OCI-LY1 (cell line): Measurements from ENCODE around the gene ST8SIA1.

Source experiments
- H2AFZ ChIP-seq: fragments of 200-600 bp; sonication (generic), shearing (Covaris generic); 2 replicates; pipeline ENCODE4 v1.6.0; 2014; ENCODE audit warnings: antibody characterized with exemption, mild to moderate bottlenecking, low read length
- H3F3A ChIP-seq: fragments of 200-600 bp; sonication (generic), shearing (Covaris generic); 2 replicates; pipeline ENCODE4 v1.6.0; 2014; ENCODE audit warnings: mild to moderate bottlenecking, antibody characterized with exemption, low read length, moderate library complexity; ENCODE audit not compliant: insufficient read depth
- H3K27ac ChIP-seq: fragments of 200-600 bp; sonication (generic); 2 replicates; pipeline ENCODE4 v1.5.1; 2014; ENCODE audit warnings: low read length, mixed run types, mild to moderate bottlenecking, low read depth; ENCODE audit not compliant: poor library complexity, severe bottlenecking
- H3K27me3 ChIP-seq: fragments of 200-600 bp; sonication (generic); 2 replicates; pipeline ENCODE4 v1.6.0; 2014; ENCODE audit warnings: antibody characterized with exemption, mild to moderate bottlenecking, low read length, moderate library complexity; ENCODE audit not compliant: insufficient read depth
- H3K36me3 ChIP-seq: fragments of 200-600 bp; sonication (generic); 2 replicates; pipeline ENCODE4 v1.6.1; 2014; ENCODE audit warnings: mild to moderate bottlenecking, antibody characterized with exemption, low read length, moderate library complexity, mixed read lengths; ENCODE audit not compliant: insufficient read depth
- H3K4me1 ChIP-seq: fragments of 200-600 bp; sonication (generic); 2 replicates; pipeline ENCODE4 v1.5.1; 2014; ENCODE audit warnings: mild to moderate bottlenecking, low read length, moderate library complexity; ENCODE audit not compliant: insufficient read depth, severe bottlenecking
- H3K4me2 ChIP-seq: fragments of 200-600 bp; sonication (generic), shearing (Covaris generic); 2 replicates; pipeline ENCODE4 v1.6.1; 2014; ENCODE audit warnings: low read length
- H3K4me3 ChIP-seq: fragments of 200-600 bp; sonication (generic); 2 replicates; pipeline ENCODE4 v1.5.1; 2014; ENCODE audit warnings: low read length, low read depth, mild to moderate bottlenecking, mixed read lengths; ENCODE audit not compliant: poor library complexity, severe bottlenecking
- H3K79me2 ChIP-seq: fragments of 200-600 bp; shearing (Covaris generic); 2 replicates; pipeline ENCODE4 v1.6.1; 2016; ENCODE audit warnings: mixed run types, low read length, mixed read lengths; ENCODE audit not compliant: insufficient read depth
- H3K9ac ChIP-seq: fragments of 200-600 bp; sonication (generic), shearing (Covaris generic); 2 replicates; pipeline ENCODE4 v1.6.1; 2014; ENCODE audit warnings: mild to moderate bottlenecking, low read length, mixed read lengths
- H3K9me2 ChIP-seq: fragments of 200-600 bp; sonication (generic), shearing (Covaris generic); 2 replicates; pipeline ENCODE4 v1.6.1; 2014; ENCODE audit warnings: low read depth, mild to moderate bottlenecking, low read length, mixed read lengths
- H3K9me3 ChIP-seq: fragments of 200-600 bp; shearing (Covaris generic); 2 replicates; pipeline ENCODE4 v1.6.1; 2014; ENCODE audit warnings: low read length, mixed read lengths
- H4K20me1 ChIP-seq: fragments of 200-600 bp; sonication (generic), shearing (Covaris generic); 2 replicates; pipeline ENCODE4 v1.6.0; 2016; ENCODE audit warnings: mild to moderate bottlenecking, low read length; ENCODE audit not compliant: insufficient read depth
- CTCF ChIP-seq: fragments of 200-600 bp; sonication (generic), shearing (Covaris generic); IDR thresholded peaks from 2 replicates; pipeline ENCODE4 v1.5.1; 2017; ENCODE audit warnings: mild to moderate bottlenecking, antibody characterized with exemption, low read length, moderate library complexity, mixed read lengths
- EZH2 ChIP-seq: fragments of 200-600 bp; sonication (generic), shearing (Covaris generic); IDR thresholded peaks from 2 replicates; pipeline ENCODE4 v1.8.0; 2017; ENCODE audit warnings: borderline replicate concordance, mixed run types, mild to moderate bottlenecking, antibody characterized with exemption, low read length, moderate library complexity, mixed read lengths

The ST8SIA1 gene

GRCh38 chr12:22256605-22257004, 77.9 kb downstream of the ST8SIA1 start:
- Histone ChIP-seq H2AFZ (no peak overlapping the region), H3K79me2 (no peaks in the 10 kb centered on the region), H3K27ac (no peak overlapping the region), H3K27me3 (no peaks in the 10 kb centered on the region), H4K20me1 (no peaks in the 10 kb centered on the region), H3K4me1 (no peaks in the 10 kb centered on the region), H3F3A (no peaks in the 10 kb centered on the region), H3K36me3 (no peaks in the 10 kb centered on the region), H3K4me3 (no peak overlapping the region), H3K9me2 (no peaks in the 10 kb centered on the region), H3K9me3 (no peaks in the 10 kb centered on the region), H3K9ac (no peak overlapping the region), H3K4me2 (no peak overlapping the region)
- no peak for TF ChIP-seq CTCF
- no peak for TF ChIP-seq EZH2

GRCh38 chr12:22256041-22256441, 78.5 kb downstream of the ST8SIA1 start:
- Histone ChIP-seq H3K36me3 (no peaks in the 10 kb centered on the region), H3K4me1 (no peaks in the 10 kb centered on the region), H3K9ac (no peak overlapping the region), H3K79me2 (no peaks in the 10 kb centered on the region), H3K27me3 (no peaks in the 10 kb centered on the region), H3K27ac (no peak overlapping the region), H4K20me1 (no peaks in the 10 kb centered on the region), H3K4me2 (no peak overlapping the region), H3K4me3 (no peak overlapping the region), H3K9me3 (no peaks in the 10 kb centered on the region), H3F3A (no peaks in the 10 kb centered on the region), H2AFZ (no peak overlapping the region), H3K9me2 (no peaks in the 10 kb centered on the region)
- TF ChIP-seq EZH2 (no peak), CTCF (no peak)

- H3K27ac ChIP-seq = no peak overlapping the region
- H3F3A ChIP-seq = no peaks in the 10 kb centered on the region
- no peaks in the 10 kb centered on the region for H4K20me1 ChIP-seq
- H3K4me3 ChIP-seq = no peak overlapping the region
- no peaks in the 10 kb centered on the region for H3K9me3 ChIP-seq
- no peaks in the 10 kb centered on the region for H3K9me2 ChIP-seq
- H3K9ac ChIP-seq = no peak overlapping the region
- no peak overlapping the region for H2AFZ ChIP-seq
- TF ChIP-seq EZH2 (no peak), CTCF (no peak)
- no peaks in the 10 kb centered on the region for H3K36me3 ChIP-seq
- no peaks in the 10 kb centered on the region for H3K27me3 ChIP-seq
- no peak overlapping the region for H3K4me2 ChIP-seq
- no peaks in the 10 kb centered on the region for H3K4me1 ChIP-seq
- no peaks in the 10 kb centered on the region for H3K79me2 ChIP-seq
These were observed 79.4 kb downstream of the ST8SIA1 start for GRCh38 chr12:22255097-22255496.
